Activated CD8-positive, alpha-beta T cell treated with anti-CD3 and anti-CD28 coated beads, Interleukin-2, amount 10 ng/mL, durations not matched to agents 7 days and 5 days (primary cell): ENCODE data around the gene SLC41A1. TPM values are rescaled to one million over a fixed set of nuclear protein-coding genes. Genes with fewer than 3 reads are reported as not detected.

Experiments used
- total RNA-seq, 2 experiments: library from RNA; stranded (reverse); gene quantifications; one replicate each; pipeline ENCODE4 v1.2.3, GENCODE V29; 2021

Gene SLC41A1
- total RNA-seq, 2 experiments from 2014 or later = 8.9 to 10.1 TPM

Other genes with a start within 250 kb of the SLC41A1 start
- gene ELK4, start 181.2 kb downstream of the SLC41A1 start, total RNA-seq = 10 to 100 TPM; 95.2 to 97.5 TPM
- gene SLC45A3, start 132.7 kb downstream of the SLC41A1 start, total RNA-seq = under 1 TPM; 0.18 to 0.21 TPM
- gene NUCKS1, start 63.0 kb downstream of the SLC41A1 start, total RNA-seq = 100 to 1,000 TPM; 236 to 237 TPM
- gene RAB29, start 37.7 kb downstream of the SLC41A1 start, total RNA-seq = 10 to 100 TPM; 42.5 to 42.7 TPM
- under 1 TPM; 0.16 to 0.55 TPM for gene PM20D1, start 36.9 kb upstream of the SLC41A1 start, total RNA-seq
- gene SLC26A9, start 130.3 kb upstream of the SLC41A1 start, total RNA-seq = not detected
- not detected for gene RAB7B, start 190.2 kb upstream of the SLC41A1 start, total RNA-seq
- gene CTSE, start 210.7 kb upstream of the SLC41A1 start, total RNA-seq = not detected
- gene RHEX, start 240.0 kb upstream of the SLC41A1 start, total RNA-seq = not detected